HG03097 (cell line): ENCODE results near the gene MMUT.
"Not testable (repeated sequence)": the region's sequence is repeated elsewhere in the genome, so short reads cannot be mapped to it uniquely, and the experiment has no call there.

Source experiments
- ATAC-seq: cut with Tn5 transposase; IDR thresholded peaks from one replicate; pipeline ENCODE4 v1.9.1; 2021; ENCODE audit not compliant: unreplicated experiment, low FRiP score

MMUT gene

GRCh38 chr6:49430187-49430586 is 32.9 kb downstream of the MMUT start:
- no peak for ATAC-seq

GRCh38 chr6:49423817-49424216 is 39.2 kb downstream of the MMUT start:
- ATAC-seq: no peak

DNA sequence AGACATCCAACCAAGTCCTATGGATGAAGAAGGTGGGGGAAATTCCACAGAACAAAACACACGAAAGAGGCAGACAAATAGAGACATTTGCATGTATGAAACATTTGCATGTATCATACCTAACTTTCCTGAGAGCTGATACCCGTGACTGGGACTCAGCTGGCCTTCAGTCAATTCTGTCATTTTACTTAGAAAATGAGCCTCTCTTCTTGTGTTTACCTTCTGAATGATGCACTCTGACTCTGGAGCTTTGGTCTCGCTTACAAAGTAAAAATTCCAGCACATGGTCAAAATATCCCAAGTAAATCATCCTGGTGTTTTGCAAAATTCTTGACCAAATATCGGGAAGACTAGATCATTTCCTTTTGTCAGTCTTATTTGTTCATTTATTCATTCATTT is 46.9 kb downstream of the MMUT start:
- no peak for ATAC-seq

- no peak for ATAC-seq
Measured at GRCh38 chr6:49415358-49415757, 47.7 kb downstream of the MMUT start.

- ATAC-seq: no peak
Measured at GRCh38 chr6:49410564-49410963, 52.5 kb downstream of the MMUT start.

DNA sequence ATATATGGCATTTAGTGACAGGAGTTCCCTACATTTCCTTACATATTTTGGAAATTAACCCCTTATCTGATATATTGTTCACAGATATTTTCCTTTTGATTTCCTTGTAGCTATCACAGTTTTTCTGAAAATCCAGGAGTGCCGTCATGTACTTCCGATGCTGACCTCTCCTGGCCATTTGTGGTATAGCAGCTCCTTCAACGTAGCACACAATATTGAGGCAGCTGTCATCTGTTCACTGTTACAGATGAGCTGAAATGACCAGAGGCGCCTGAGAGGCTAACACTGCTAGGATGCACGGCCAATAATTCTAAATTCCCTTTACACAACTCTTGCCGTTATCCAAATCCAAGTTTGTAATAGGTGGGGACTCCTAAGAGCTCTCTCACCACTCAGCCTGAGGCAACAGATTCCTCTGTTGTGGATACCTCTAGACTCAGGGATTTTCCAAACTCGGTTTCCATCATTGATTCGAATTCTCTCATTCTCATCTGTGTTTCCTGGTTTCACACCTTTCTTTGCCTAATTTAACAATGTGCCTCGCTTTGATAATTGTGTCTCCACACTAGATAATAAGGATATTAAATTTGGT is 53.0 kb downstream of the MMUT start:
- ATAC-seq: peak; percentile 86

DNA sequence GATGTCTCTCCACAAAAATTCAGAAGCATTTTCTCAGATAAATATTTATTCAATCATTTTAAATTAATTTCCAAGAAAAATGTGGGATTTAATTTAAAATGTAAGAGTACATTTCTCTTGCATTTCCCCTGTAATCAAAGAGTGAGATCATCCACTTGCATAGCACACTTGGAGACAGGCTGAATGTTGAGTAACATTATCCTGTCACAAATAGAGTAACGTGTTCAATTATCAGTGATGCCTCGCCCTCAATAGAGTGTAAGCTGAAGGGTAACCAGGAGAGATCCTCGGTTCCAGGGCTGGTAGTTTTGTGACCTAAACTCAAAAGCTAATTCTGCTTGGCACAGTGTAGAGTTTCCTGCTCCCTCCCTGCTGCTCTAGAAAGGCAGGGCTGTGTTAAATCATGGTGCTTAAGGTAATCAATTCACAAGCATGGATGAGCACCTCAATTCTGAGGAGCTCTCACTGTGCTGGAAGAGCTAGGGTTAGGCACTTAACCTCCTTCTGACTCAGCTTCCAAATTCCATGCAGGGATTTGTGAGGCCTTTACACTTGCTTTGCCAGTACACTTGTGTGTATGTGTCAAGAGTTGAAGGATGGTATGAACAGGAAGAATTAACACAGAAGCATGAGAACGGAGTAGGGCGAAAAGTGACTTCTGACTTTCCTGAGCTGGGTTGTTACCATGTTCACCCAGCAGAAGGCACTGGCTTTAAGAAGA is 56.6 kb downstream of the MMUT start:
- ATAC-seq: no peak

DNA sequence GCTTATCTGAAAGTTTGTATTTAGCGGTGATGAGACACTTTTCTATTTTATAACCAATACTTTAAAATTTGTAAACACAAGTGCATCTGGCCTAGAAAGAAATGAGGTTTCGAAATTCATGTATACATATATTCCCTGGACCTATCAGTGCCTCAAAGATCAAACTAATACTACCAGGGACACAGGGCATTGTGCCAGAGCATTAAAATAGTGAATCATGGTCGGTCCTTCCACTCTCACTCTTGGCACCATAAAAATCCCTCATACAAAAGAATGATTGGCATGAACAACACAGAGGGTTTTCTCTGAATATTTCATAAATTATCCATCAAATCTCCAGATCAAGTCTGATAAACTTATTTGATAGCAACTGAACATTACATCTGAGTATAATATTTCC is 62.0 kb downstream of the MMUT start:
- ATAC-seq: no peak

DNA sequence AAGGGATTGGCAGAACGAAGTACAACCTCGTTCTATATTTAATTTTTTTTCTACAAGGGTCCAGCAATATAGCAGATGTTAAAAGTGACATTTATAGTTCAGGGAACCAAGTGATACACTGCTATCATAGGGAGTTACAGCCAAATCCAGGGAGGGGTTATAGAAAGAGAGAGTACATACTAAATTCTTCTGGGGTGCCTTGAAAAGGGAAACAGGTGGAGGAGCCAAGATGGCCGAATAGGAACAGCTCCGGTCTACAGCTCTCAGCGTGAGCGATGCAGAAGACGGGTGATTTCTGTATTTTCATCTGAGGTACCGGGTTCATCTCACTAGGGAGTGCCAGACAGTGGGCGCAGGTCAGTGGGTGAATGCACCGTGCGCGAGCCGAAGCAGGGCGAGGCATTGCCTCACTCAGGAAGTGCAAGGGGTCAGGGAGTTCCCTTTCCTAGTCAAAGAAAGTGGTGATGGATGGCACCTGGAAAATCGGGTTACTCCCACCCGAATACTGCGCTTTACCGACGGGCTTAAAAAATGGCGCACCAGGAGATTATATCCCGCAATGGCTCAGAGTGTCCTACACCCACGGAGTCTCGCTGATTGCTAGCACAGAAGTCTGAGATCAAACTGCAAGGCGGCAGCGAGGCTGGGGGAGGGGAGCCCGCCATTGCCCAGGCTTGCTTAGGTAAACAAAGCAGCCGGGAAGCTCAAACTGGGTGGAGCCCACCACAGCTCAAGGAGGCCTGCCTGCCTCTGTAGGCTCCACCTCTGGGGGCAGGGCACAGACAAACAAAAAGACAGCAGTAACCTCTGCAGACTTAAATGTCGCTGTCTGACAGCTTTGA is 76.2 kb downstream of the MMUT start:
- not testable (repeated sequence) for ATAC-seq

DNA sequence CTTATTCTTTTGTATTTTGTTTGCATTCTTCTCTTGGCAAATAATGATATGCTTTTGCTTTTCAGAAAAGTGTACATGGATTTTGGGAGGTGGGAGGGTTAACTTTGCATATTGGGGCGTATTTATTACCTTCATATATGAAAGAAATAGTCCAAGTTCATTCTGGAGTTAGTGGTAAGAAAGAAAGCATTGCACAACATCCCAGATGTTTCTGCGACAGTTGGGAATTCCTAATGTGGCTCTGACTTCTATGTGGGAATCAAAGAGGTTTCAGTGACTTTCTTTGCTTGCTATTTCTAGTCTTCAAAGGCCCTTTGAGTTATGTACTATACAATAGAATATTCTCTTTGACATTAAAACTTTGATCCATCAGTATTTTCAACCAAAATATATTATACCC is 78.1 kb downstream of the MMUT start:
- ATAC-seq: no peak
